22Rv1 (cell line): ENCODE data around the gene KRTAP6-2.

Experiments used
- ZFX ChIP-seq: fragments of 450-650 bp; IDR thresholded peaks from 2 replicates; pipeline ENCODE4 v1.6.1; 2017; ENCODE audit warnings: antibody characterized with exemption, borderline replicate concordance
- TF ChIP-seq, protein P1 (sequence below): fragments of 450-650 bp; IDR thresholded peaks from 2 replicates; pipeline ENCODE4 v1.5.1; 2017; ENCODE audit warnings: mild to moderate bottlenecking

DNA sequence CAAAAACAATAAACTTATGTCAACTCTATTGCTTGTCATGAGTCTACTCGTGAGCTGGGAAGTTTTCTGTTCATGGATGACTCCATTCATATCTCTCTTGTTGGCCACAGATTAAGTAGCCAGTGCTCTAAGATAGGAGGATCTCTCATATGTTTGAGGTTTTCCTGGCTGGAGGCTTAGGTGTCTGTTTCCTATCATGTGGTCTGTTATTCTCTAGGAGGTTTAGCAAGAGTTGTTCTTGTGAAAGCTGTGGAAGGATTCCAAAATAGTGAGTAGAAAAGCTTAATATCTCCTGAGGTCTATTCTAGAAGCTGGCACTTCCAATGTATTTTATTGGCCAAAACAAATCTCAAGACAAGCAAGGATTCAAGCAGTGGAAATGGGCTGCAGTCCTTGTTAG lies 30.5 kb upstream of the KRTAP6-2 start:
- TF ChIP-seq, protein P1, sequence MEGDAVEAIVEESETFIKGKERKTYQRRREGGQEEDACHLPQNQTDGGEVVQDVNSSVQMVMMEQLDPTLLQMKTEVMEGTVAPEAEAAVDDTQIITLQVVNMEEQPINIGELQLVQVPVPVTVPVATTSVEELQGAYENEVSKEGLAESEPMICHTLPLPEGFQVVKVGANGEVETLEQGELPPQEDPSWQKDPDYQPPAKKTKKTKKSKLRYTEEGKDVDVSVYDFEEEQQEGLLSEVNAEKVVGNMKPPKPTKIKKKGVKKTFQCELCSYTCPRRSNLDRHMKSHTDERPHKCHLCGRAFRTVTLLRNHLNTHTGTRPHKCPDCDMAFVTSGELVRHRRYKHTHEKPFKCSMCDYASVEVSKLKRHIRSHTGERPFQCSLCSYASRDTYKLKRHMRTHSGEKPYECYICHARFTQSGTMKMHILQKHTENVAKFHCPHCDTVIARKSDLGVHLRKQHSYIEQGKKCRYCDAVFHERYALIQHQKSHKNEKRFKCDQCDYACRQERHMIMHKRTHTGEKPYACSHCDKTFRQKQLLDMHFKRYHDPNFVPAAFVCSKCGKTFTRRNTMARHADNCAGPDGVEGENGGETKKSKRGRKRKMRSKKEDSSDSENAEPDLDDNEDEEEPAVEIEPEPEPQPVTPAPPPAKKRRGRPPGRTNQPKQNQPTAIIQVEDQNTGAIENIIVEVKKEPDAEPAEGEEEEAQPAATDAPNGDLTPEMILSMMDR = no peak
- TF ChIP-seq ZFX = no peak
